Common myeloid progenitor, CD34-positive (primary cell): ENCODE measurements around the gene CA4.
A peak's percentile ranks its signal among the peaks of the same experiment; 100 is the strongest.

Experiments
- CTCF ChIA-PET: fragments of 350-600 bp; sonication (Branson Sonifier 250); formaldehyde crosslinking; loops from one replicate; lab custom pipeline; 2021; ENCODE audit warnings: antibody characterized with exemption; lab: Charles Lee
- POLR2A ChIA-PET: fragments of 350-600 bp; sonication (Branson Sonifier 250); formaldehyde crosslinking; loops from one replicate; lab custom pipeline; 2021; ENCODE audit warnings: antibody characterized with exemption; lab: Charles Lee
- DNase-seq, 3 donors: peaks; one replicate each; pipeline versions ENCODE4 v3.0.0 to v3.0.0-alpha.2; 2013
- H3K27ac ChIP-seq, 2 experiments: 1 replicate in 1 of 2; 2 replicates in 1 of 2; pipeline ENCODE4 v1.7.0; 2013; ENCODE audit warnings: inconsistent platforms in 2 of 2, low read length in 2 of 2, mild to moderate bottlenecking in 2 of 2, low read depth in 1 of 2, moderate library complexity in 1 of 2; ENCODE audit not compliant: severe bottlenecking in 2 of 2, insufficient read depth in 1 of 2, poor library complexity in 1 of 2
- H3K27me3 ChIP-seq, 5 experiments: replicated peaks in 2 of 5; 1 replicate in 3 of 5; 2 replicates in 2 of 5; pipeline versions ENCODE4 v1.6.1 to v1.7.0; 2013; ENCODE audit warnings: low read length in 4 of 5, mild to moderate bottlenecking in 2 of 5, moderate library complexity in 2 of 5, inconsistent platforms in 1 of 5; ENCODE audit not compliant: insufficient read depth in 5 of 5, control insufficient read depth in 4 of 5
- H3K36me3 ChIP-seq, 4 experiments: 1 replicate in 2 of 4; 2 replicates in 2 of 4; pipeline versions ENCODE4 v1.6.1 to v1.7.0; 2013; ENCODE audit warnings: low read length in 3 of 4, control low read depth in 1 of 4, mild to moderate bottlenecking in 1 of 4; ENCODE audit not compliant: control insufficient read depth in 4 of 4, insufficient read depth in 4 of 4
- H3K4me1 ChIP-seq, 4 experiments: 1 replicate in 3 of 4; 2 replicates in 1 of 4; pipeline versions ENCODE4 v1.6.1 to v1.7.1; 2013; ENCODE audit warnings: low read length in 3 of 4, mild to moderate bottlenecking in 3 of 4, control low read depth in 1 of 4, inconsistent platforms in 1 of 4, moderate library complexity in 1 of 4; ENCODE audit not compliant: control insufficient read depth in 4 of 4, insufficient read depth in 4 of 4; ENCODE audit errors: control extremely low read depth in 1 of 4
- H3K4me3 ChIP-seq, 7 experiments: 1 replicate in 4 of 7; 2 replicates in 3 of 7; pipeline versions ENCODE4 v1.5.1 to v1.7.0; 2013; ENCODE audit warnings: mild to moderate bottlenecking in 7 of 7, low read length in 6 of 7, moderate library complexity in 6 of 7, inconsistent platforms in 2 of 7, low read depth in 2 of 7, control low read depth in 1 of 7; ENCODE audit not compliant: insufficient read depth in 4 of 7, control insufficient read depth in 1 of 7; ENCODE audit errors: extremely low read depth in 1 of 7
- H3K9me3 ChIP-seq, 5 experiments: 1 replicate in 4 of 5; 2 replicates in 1 of 5; pipeline versions ENCODE4 v1.6.1 to v1.7.1; 2013; ENCODE audit warnings: low read length in 4 of 5, mild to moderate bottlenecking in 2 of 5, inconsistent platforms in 1 of 5, low read depth in 1 of 5, moderate library complexity in 1 of 5; ENCODE audit not compliant: control insufficient read depth in 4 of 5, insufficient read depth in 2 of 5; ENCODE audit errors: control extremely low read depth in 1 of 5
- whole genome bisulfite sequencing: methylation state at CpG from one replicate; pipeline ENCODE4 v1.1.5; 2013; ENCODE audit not compliant: insufficient coverage; 5-methylcytosine and 5-hydroxymethylcytosine counted together

The CA4 gene

GRCh38 chr17:60147553-60148223, 2.1 kb upstream of the CA4 start:
- WGBS = 90% methylated on average over 6 of the region's 8 CpGs
- no peak for DNase-seq
- Histone ChIP-seq H3K4me3 (no peak overlapping the region), H3K27ac (no peak overlapping the region), H3K9me3 (peaks cover 0 to 2% (median 0%) of the 10 kb centered on the region in 5 experiments), H3K36me3 (no peaks in the 10 kb centered on the region), H3K27me3 (peaks cover 0 to 93% (median 32%) of the 10 kb centered on the region in 5 experiments), H3K4me1 (peaks cover 0 to 23% (median 21%) of the 10 kb centered on the region in 4 experiments)
- ChIA-PET CTCF (interaction anchor here (0.5 to 0.9 kb wide), 2 partner anchors 11 to 323 kb away, joined by 3 read pairs; no protein-coding TSS in a partner anchor), POLR2A (no interaction called here)

- POLR2A ChIA-PET = no interaction called here
- H3K4me3 ChIP-seq = no peak overlapping the region
- H3K36me3 ChIP-seq = no peaks in the 10 kb centered on the region
- H3K4me1 ChIP-seq = peaks cover 0 to 18% (median 15%) of the 10 kb centered on the region in 4 experiments
- no peak overlapping the region for H3K27ac ChIP-seq
- WGBS = 100% methylated on average over 1 of the region's 2 CpGs
- CTCF ChIA-PET = interaction anchor here (1.9 kb wide), 1 partner anchor 26 kb away, joined by 5 read pairs; no protein-coding TSS in a partner anchor
- DNase-seq = no peak
- peaks cover 0 to 2% (median 0%) of the 10 kb centered on the region in 5 experiments for H3K9me3 ChIP-seq
- peaks cover 0 to 90% (median 32%) of the 10 kb centered on the region in 5 experiments for H3K27me3 ChIP-seq
These were observed 1.4 kb upstream of the CA4 start for GRCh38 chr17:60148373-60148772.

GRCh38 chr17:60151355-60151754, 1.6 kb downstream of the CA4 start:
- H3K4me3 ChIP-seq = no peak overlapping the region
- peak in 2 of 3 donors; percentile 43 to 52 for DNase-seq
- peaks cover 0 to 70% (median 25%) of the 10 kb centered on the region in 5 experiments for H3K27me3 ChIP-seq
- CTCF ChIA-PET = interaction anchor here (1.4 to 4.7 kb wide), 4 partner anchors 9 to 14 kb away, joined by 3 to 25 read pairs (median 6); no protein-coding TSS in a partner anchor
- H3K4me1 ChIP-seq = peaks cover 0 to 18% (median 14%) of the 10 kb centered on the region in 4 experiments
- no peaks in the 10 kb centered on the region for H3K36me3 ChIP-seq
- POLR2A ChIA-PET = no interaction called here
- peaks cover 0 to 2% (median 0%) of the 10 kb centered on the region in 5 experiments for H3K9me3 ChIP-seq
- H3K27ac ChIP-seq = no peak overlapping the region
- WGBS = 59% methylated on average over 5 of the region's 5 CpGs

GRCh38 chr17:60153606-60154390, 4.0 kb downstream of the CA4 start:
- H3K27me3 ChIP-seq = peaks cover 0 to 45% (median 13%) of the 10 kb centered on the region in 5 experiments
- H3K36me3 ChIP-seq = no peaks in the 10 kb centered on the region
- DNase-seq = no peak
- WGBS = 100% methylated on average over 6 of the region's 12 CpGs
- CTCF ChIA-PET = interaction anchor here (4.7 kb wide), 1 partner anchor 13 kb away, joined by 25 read pairs; no protein-coding TSS in a partner anchor
- POLR2A ChIA-PET = interaction anchor here (0.7 kb wide), 1 partner anchor 1168 kb away, joined by 4 read pairs; no protein-coding TSS in a partner anchor
- peaks cover 0 to 2% (median 0%) of the 10 kb centered on the region in 5 experiments for H3K9me3 ChIP-seq
- H3K4me3 ChIP-seq = no peak overlapping the region
- peaks cover 0 to 18% (median 14%) of the 10 kb centered on the region in 4 experiments for H3K4me1 ChIP-seq
- no peak overlapping the region for H3K27ac ChIP-seq

- 92% methylated on average over 9 of the region's 14 CpGs for WGBS
- Histone ChIP-seq H3K27ac (no peak overlapping the region), H3K27me3 (peaks cover 0 to 35% (median 8%) of the 10 kb centered on the region in 5 experiments), H3K4me3 (no peak overlapping the region), H3K36me3 (no peaks in the 10 kb centered on the region), H3K4me1 (peaks cover 0 to 14% (median 9%) of the 10 kb centered on the region in 4 experiments), H3K9me3 (peaks cover 0 to 2% (median 0%) of the 10 kb centered on the region in 5 experiments)
- no peak for DNase-seq
- ChIA-PET CTCF (interaction anchor here (4.7 kb wide), 1 partner anchor 14 kb away, joined by 25 read pairs; no protein-coding TSS in a partner anchor), POLR2A (no interaction called here)
These were observed 5.0 kb downstream of the CA4 start for GRCh38 chr17:60154616-60155426.

- WGBS = 95% methylated on average over 2 of the region's 3 CpGs
- Histone ChIP-seq H3K36me3 (no peaks in the 10 kb centered on the region), H3K4me3 (no peak overlapping the region), H3K27me3 (peaks cover 0 to 30% (median 8%) of the 10 kb centered on the region in 5 experiments), H3K9me3 (peaks cover 0 to 2% (median 0%) of the 10 kb centered on the region in 5 experiments), H3K4me1 (peaks cover 0 to 8% (median 4%) of the 10 kb centered on the region in 4 experiments), H3K27ac (no peak overlapping the region)
- DNase-seq = no peak
- ChIA-PET POLR2A (no interaction called here), CTCF (interaction anchor here (0.9 to 1.4 kb wide), 2 partner anchors 12 to 16 kb away, joined by 3 to 5 read pairs; no protein-coding TSS in a partner anchor)
These were observed 5.6 kb downstream of the CA4 start for GRCh38 chr17:60155427-60155814.
